ACHN (cell line): ENCODE data around the gene MOAP1.
"Not testable (repeated sequence)": the region's sequence is repeated elsewhere in the genome, so short reads cannot be mapped to it uniquely, and the experiment has no call there.

Experiments used
- DNase-seq: peaks from one replicate; pipeline ENCODE4 v3.0.0-alpha.2; 2015
- in situ Hi-C: cut with HindIII; loops from 2 replicates; pipeline ENCODE4 v1.10.0; 2017; ENCODE audit warnings: low sequenced_read_pairs, low pct_ligation_motif_present, low pct_unique_long_range_greater_than_20kb

MOAP1 gene

DNA sequence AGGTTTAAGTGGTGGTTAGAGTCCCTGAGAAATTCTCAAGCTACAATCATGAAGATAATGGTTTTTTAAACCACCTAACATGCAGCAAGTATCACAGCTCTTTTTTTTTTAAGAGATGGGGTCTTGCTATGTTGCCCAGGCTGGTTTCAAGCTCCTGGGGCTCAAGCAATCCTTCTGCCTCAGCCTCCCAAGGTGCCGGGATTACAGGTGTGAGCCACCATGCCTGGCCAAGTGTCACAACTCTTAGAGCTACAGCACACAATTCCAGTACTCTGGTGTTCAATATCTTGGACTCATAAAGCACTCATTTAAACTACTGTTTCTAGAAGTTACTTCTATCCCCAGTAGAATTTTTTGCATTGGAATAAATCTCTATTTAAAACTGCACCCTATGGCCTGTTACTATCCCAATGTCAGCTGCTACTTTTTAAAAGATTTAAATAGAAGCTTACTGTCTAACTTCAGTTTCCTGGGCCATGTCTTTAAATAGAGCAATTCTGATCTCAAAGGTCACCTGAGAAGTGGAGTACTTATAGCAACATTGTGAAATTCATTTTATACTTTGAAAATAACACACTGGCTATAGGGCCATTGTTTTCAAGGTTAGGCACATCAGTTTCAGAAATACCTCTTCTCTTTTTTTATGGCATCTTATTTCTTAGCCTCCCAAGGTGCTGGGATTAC is 10.8 kb upstream of the MOAP1 start:
- DNase-seq: no peak
- in situ Hi-C loops: no loop called here

GRCh38 chr14:93186956-93187355 is 2.3 kb upstream of the MOAP1 start:
- in situ Hi-C loops: no loop called here
- no peak for DNase-seq

- DNase-seq: no peak
- in situ Hi-C loops: no loop called here
These were observed 1.8 kb upstream of the MOAP1 start for GRCh38 chr14:93186466-93186865.

- in situ Hi-C loops: no loop called here
- no peak for DNase-seq
These were observed 638 bp upstream of the MOAP1 start for GRCh38 chr14:93185349-93185720.

- no peak for DNase-seq
- in situ Hi-C loops: no loop called here
These were observed 940 bp downstream of the MOAP1 start for GRCh38 chr14:93183596-93184317.

GRCh38 chr14:93175492-93175891 is 9.2 kb downstream of the MOAP1 start:
- in situ Hi-C loops: no loop called here
- DNase-seq: no peak

GRCh38 chr14:93174731-93175130 is 10.0 kb downstream of the MOAP1 start:
- DNase-seq, in situ Hi-C loops: not testable (repeated sequence)

DNA sequence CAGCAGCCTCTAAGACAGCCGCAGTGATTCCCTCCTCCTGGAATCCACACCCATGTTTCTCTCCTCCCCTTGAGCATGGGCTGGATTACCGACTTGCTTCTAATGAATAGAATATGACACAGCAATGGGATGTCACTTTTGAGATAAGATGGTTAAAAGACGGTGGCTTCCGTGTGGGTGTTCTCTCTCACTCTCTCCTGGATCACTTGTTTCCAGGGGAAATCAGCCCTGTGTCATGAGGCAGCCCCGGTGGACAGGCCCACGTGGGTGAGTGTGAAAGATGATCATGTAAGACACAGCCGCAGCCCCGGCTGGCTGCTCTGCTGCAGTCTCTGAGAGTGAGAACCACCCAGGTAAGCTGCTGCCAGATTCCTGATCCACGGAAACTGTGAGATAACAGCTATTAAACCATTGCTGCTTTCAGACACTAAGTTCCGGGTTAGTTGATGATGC is 10.7 kb downstream of the MOAP1 start:
- in situ Hi-C loops: no loop called here
- DNase-seq: no peak

DNA sequence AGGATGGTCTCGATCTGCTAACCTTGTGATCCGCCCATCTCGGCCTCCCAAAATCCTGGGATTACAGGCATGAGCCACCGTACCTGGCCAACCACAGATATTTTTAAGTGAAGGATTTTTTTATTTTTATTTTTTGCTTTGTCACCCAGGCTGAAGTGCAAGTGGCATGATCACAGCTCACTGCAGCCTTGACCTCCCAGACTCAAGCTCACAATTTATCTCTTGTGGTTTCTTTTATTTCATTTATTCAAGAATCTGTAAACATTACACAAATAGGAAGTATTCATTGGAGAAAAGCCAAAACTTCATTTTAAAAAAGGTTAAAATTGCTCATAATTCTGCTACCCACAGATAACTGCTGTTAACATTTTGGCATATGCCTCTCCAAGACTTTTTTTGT is 13.3 kb downstream of the MOAP1 start:
- DNase-seq: no peak
- in situ Hi-C loops: no loop called here

DNA sequence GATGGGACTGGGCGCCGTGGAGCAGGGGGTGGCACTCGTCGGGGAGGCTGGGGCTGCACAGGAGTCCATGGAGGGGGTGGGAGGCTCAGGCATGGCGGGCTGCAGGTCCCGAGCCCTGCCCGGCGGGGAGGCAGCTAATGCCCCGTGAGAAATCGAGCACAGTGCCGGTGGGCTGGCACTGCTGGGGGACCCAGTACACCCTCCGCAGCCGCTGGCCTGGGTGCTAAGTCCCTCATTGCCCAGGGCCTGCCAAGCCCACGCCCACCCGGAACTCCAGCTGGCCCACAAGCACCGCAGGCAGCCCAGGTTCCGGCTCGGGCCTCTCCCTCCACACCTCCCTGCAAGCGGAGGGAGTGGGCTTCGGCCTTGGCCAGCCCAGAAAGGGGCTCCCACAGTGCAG is 14.6 kb downstream of the MOAP1 start:
- in situ Hi-C loops, DNase-seq: not testable (repeated sequence)

- in situ Hi-C loops, DNase-seq: not testable (repeated sequence)
These were observed 15.1 kb downstream of the MOAP1 start for GRCh38 chr14:93169619-93170018.

DNA sequence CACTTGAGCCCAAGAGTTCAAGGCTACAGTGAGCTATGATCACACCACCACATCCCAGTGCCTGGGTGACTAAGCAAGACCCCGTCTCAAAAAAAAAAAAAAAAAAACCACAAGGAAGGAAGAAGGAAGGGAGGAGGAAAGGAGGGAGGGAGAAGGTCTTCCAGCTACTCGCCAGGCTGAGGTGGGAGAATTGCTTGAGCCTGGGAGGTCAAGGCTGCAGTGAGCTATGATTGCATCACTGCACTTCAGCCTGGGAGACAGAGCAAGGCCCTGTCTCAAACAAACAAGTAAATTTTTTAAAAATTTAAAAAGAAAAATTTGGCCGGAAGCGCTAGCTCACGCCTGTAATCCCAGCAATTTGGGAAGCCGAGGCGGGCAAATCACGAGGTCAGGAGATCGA is 16.1 kb downstream of the MOAP1 start:
- in situ Hi-C loops, DNase-seq: not testable (repeated sequence)

- in situ Hi-C loops: not testable (repeated sequence)
These were observed 19.1 kb downstream of the MOAP1 start for GRCh38 chr14:93165271-93166265.

DNA sequence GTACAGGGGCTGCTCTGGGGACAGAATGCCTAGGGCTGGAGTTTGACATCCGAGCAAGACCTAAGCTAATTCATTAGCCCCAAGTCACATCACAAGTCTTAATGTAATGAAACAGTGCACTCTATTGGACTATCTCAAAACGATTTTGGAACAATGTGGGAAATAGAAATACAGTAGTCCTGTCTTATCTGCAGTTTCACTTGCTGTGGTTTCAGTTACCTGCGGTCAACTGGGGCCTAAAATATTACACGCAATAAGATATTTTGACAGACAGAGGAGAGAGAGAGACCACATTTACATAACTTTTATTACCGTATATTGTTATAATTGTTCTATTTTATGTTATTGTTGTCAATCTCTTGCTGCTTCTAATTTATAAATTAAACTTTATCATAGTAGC is 21.1 kb downstream of the MOAP1 start:
- in situ Hi-C loops: no loop called here
- no peak for DNase-seq

More at GRCh38 chr14:93165271-93166265, 19.1 kb downstream of the MOAP1 start:
- peak; percentile 54 for DNase-seq

DNA sequence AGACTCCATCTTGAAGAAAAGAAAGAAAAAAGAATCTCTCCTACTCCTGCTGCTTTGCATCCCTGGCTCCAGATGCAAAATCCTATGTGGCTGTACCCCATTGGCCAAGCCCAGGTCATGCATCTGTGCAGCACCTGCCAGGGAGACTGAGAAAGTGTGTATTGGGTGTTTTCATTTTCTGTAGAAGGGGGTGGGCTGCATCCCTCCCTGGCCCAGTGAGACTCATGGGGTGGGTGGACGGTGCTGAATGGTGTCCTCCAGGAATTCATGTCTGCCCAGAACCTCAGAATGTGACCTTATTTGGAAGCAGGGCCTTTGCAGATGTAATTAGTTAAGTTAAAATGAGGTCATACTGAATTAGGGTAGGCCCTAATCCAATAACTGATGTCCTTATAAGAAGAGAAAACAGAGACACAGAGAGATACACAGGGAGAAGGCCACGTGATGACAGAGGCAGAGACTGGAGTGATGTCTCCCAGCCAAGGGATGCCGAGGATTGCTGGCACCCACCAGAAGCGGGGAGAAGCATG is 23.2 kb downstream of the MOAP1 start:
- in situ Hi-C loops: no loop called here
- no peak for DNase-seq

DNA sequence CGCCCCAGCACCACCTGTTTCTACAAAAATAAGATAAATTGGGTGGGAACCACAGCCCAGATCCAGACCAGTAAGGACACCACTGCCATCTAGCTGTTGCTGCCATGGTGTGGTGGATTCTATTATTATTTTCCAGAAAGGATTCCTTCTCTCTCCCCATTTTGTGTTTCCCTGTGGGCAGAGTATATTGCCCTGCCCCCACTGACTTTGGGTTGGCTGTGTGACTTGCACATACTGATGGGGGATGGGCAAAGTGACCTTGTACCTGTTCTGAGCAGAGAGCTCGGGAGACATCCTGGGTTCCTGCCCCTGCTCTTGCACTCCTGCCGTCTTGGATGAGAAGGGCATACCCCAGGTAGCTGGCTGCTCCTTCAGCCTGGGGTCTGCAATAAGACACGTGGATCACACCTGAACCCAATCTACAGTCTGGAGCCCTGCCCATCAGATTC is 24.3 kb downstream of the MOAP1 start:
- DNase-seq: peak; percentile 55
- in situ Hi-C loops: no loop called here

- DNase-seq, in situ Hi-C loops: not testable (repeated sequence)
These were observed 24.9 kb downstream of the MOAP1 start for GRCh38 chr14:93159625-93160352.

- in situ Hi-C loops, DNase-seq: not testable (repeated sequence)
These were observed 26.3 kb downstream of the MOAP1 start for GRCh38 chr14:93158349-93158748.
